Measurements from ENCODE around the gene H2BK1. TPM values are rescaled to one million over a fixed set of nuclear protein-coding genes. Genes with fewer than 3 reads are reported as not detected.

H2BK1 gene
- total and polyA plus RNA-seq, 2 of the 13 experiments (the other 11 are each of a cell fraction or from before 2014, with no cell fraction given) = not detected

DNA sequence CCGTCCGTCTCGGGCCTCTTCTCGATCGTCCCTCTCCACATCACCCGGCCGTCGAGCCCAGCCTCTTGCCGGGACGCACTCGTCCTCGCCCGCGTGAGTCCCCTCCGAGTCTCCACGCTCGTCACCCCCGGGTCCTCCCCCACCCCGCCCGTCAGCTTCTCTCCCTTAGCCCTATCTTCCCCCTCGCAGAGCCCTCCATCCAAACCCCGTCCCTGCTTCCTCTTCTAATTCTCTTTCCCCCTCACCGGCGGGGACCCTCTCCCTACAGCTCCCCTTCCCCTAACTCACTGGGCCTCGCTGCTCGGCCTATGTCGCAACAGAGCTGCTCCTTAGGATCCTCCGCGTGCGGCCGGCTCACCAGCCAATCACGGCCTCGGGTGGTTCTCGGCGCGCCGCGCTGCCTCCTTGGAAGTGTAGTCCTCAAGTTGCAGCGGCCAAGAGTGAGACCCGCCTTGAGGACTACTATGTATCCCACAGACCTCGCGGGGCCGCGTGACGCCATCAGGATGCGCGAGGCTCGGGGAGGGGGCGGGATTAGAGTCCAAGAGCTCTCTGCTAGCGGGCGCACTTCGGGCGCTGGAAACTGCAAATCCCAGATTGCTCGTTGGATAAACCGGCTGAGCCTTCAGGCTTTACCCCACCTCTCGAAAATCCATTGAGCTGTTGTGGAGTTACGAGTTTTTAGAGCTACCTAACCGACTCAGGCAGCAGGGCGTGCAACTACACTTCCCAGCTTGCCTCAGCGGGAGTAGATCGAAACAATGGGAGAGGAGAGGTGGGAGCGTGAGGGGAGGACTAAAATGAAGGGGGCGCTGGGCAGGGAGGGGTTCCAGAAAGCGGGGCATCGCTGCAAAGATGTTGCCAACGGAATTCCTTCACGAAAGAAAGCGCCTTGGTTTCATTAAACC is 16.8 kb upstream of the H2BK1 start, which contains the start of gene ABCF2 (continued):
- no peak for TF ChIP-seq SNAI1 (CRISPR knock-in tag; IDR thresholded peaks at IDR 0.05; ENCODE audit: borderline replicate concordance)
- TF ChIP-seq, protein P1, sequence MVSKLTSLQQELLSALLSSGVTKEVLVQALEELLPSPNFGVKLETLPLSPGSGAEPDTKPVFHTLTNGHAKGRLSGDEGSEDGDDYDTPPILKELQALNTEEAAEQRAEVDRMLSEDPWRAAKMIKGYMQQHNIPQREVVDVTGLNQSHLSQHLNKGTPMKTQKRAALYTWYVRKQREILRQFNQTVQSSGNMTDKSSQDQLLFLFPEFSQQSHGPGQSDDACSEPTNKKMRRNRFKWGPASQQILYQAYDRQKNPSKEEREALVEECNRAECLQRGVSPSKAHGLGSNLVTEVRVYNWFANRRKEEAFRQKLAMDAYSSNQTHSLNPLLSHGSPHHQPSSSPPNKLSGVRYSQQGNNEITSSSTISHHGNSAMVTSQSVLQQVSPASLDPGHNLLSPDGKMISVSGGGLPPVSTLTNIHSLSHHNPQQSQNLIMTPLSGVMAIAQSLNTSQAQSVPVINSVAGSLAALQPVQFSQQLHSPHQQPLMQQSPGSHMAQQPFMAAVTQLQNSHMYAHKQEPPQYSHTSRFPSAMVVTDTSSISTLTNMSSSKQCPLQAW (CRISPR knock-in tag; IDR thresholded peaks at IDR 0.05) = peak; percentile 89
- peak; percentile 62 for TF ChIP-seq ZNF430 (CRISPR knock-in tag; IDR thresholded peaks at IDR 0.05)
- TF ChIP-seq ZNF460 (CRISPR knock-in tag; IDR thresholded peaks at IDR 0.05; ENCODE audit: borderline replicate concordance) = no peak; the same call in 1 of the 2 replicates
- TF ChIP-seq PHF8 (CRISPR knock-in tag; IDR thresholded peaks at IDR 0.05) = peak; percentile 92
- TF ChIP-seq, protein P2, sequence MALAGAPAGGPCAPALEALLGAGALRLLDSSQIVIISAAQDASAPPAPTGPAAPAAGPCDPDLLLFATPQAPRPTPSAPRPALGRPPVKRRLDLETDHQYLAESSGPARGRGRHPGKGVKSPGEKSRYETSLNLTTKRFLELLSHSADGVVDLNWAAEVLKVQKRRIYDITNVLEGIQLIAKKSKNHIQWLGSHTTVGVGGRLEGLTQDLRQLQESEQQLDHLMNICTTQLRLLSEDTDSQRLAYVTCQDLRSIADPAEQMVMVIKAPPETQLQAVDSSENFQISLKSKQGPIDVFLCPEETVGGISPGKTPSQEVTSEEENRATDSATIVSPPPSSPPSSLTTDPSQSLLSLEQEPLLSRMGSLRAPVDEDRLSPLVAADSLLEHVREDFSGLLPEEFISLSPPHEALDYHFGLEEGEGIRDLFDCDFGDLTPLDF (CRISPR knock-in tag; IDR thresholded peaks at IDR 0.05) = peak; percentile 63
- TF ChIP-seq DR1 (CRISPR knock-in tag; IDR thresholded peaks at IDR 0.05) = peak; percentile 55; the same call in 1 of the 2 replicates
- TF ChIP-seq PHF21A (CRISPR knock-in tag; IDR thresholded peaks at IDR 0.05) = peak; percentile 85
- no peak for TF ChIP-seq ZNF839 (CRISPR knock-in tag; IDR thresholded peaks at IDR 0.05; ENCODE audit: borderline replicate concordance)
- TF ChIP-seq, protein P3, sequence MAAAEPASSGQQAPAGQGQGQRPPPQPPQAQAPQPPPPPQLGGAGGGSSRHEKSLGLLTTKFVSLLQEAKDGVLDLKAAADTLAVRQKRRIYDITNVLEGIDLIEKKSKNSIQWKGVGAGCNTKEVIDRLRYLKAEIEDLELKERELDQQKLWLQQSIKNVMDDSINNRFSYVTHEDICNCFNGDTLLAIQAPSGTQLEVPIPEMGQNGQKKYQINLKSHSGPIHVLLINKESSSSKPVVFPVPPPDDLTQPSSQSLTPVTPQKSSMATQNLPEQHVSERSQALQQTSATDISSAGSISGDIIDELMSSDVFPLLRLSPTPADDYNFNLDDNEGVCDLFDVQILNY (CRISPR knock-in tag; conservative IDR thresholded peaks at IDR 0.05) = no peak
- TF ChIP-seq ZBTB7A (CRISPR knock-in tag; IDR thresholded peaks at IDR 0.05) = no peak
- no peak for TF ChIP-seq TSC22D2 (CRISPR knock-in tag; IDR thresholded peaks at IDR 0.05; ENCODE audit: borderline replicate concordance)
- no peak for TF ChIP-seq POLR2AphosphoS2 (IDR thresholded peaks at IDR 0.05; ENCODE audit: low read depth, low read length)
- no peak for TF ChIP-seq PRPF4 (IDR thresholded peaks at IDR 0.05; ENCODE audit: low read depth, low read length, poor library complexity, severe bottlenecking)
- TF ChIP-seq, protein P4, sequence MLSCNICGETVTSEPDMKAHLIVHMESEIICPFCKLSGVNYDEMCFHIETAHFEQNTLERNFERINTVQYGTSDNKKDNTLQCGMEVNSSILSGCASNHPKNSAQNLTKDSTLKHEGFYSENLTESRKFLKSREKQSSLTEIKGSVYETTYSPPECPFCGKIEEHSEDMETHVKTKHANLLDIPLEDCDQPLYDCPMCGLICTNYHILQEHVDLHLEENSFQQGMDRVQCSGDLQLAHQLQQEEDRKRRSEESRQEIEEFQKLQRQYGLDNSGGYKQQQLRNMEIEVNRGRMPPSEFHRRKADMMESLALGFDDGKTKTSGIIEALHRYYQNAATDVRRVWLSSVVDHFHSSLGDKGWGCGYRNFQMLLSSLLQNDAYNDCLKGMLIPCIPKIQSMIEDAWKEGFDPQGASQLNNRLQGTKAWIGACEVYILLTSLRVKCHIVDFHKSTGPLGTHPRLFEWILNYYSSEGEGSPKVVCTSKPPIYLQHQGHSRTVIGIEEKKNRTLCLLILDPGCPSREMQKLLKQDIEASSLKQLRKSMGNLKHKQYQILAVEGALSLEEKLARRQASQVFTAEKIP (CRISPR knock-in tag; IDR thresholded peaks at IDR 0.05; ENCODE audit: borderline replicate concordance) = no peak
- TF ChIP-seq KLF15 (CRISPR knock-in tag; IDR thresholded peaks at IDR 0.05; ENCODE audit: borderline replicate concordance) = no peak
- TF ChIP-seq SMARCE1 (IDR thresholded peaks at IDR 0.05; ENCODE audit: borderline replicate concordance) = no peak
- TF ChIP-seq ZNF543 (CRISPR knock-in tag; IDR thresholded peaks at IDR 0.05) = peak; percentile 80; the same call in 1 of the 2 replicates
- peak; percentile 86 for TF ChIP-seq KMT2B (CRISPR knock-in tag; IDR thresholded peaks at IDR 0.05)
- peak; percentile 87 for TF ChIP-seq IRF2 (CRISPR knock-in tag; IDR thresholded peaks at IDR 0.05)
- no peak for TF ChIP-seq MED13 (CRISPR knock-in tag; IDR thresholded peaks at IDR 0.05)
- no peak for TF ChIP-seq ZNF674 (CRISPR knock-in tag; IDR thresholded peaks at IDR 0.05; ENCODE audit: low read depth)
- peak; percentile 100 for TF ChIP-seq CREM (IDR thresholded peaks at IDR 0.05)
- TF ChIP-seq CREM (CRISPR knock-in tag; IDR thresholded peaks at IDR 0.05) = peak; percentile 81
- TF ChIP-seq ZSCAN29 (CRISPR knock-in tag; conservative IDR thresholded peaks at IDR 0.05) = no peak; the same call in 1 of the 2 replicates
- TF ChIP-seq ZNF570 (CRISPR knock-in tag; IDR thresholded peaks at IDR 0.05; ENCODE audit: borderline replicate concordance) = no peak
